Astrocyte of the spinal cord (primary cell): ENCODE results near the gene TGM4.

Experiments
- DNase-seq: peaks from one replicate; pipeline ENCODE4 v3.0.0; 2011; ENCODE audit warnings: low read depth, low spot score
- H3K4me3 ChIP-seq: 2 replicates; pipeline ENCODE4 v1.5.1; 2011; ENCODE audit warnings: low read depth, mild to moderate bottlenecking, low read length, moderate library complexity
- in situ Hi-C: cut with HindIII; loops from 2 replicates; pipeline ENCODE4 v1.10.0; 2017; ENCODE audit warnings: low sequenced_read_pairs
- TF ChIP-seq, protein P1 (sequence below): IDR thresholded peaks from 2 replicates; pipeline ENCODE4 v1.5.1; 2012; ENCODE audit warnings: low read depth, mild to moderate bottlenecking, low read length, inconsistent platforms

Gene TGM4

DNA sequence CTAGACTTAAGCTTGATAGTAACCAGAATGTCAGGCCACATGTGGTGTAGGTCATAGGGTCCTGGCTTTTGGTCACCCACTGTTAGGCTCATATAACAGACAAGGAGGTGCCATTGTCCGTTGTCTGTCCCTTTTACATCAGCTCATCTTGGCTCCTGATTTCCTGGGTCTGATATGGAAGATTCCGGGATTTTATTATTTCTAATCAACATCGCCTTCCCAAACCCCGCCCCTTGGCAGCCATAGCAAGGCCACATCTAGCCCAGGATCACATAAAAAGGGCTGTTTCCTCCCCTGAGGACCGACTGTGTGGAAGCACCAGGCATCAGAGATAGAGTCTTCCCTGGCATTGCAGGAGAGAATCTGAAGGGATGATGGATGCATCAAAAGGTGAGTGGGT, at the start of gene TGM4:
TSS of gene TGM4 (plus strand) at position 301 of the 400 bp plus-strand sequence. CDS start at position 372, 71 bp downstream.
- TF ChIP-seq, protein P1, sequence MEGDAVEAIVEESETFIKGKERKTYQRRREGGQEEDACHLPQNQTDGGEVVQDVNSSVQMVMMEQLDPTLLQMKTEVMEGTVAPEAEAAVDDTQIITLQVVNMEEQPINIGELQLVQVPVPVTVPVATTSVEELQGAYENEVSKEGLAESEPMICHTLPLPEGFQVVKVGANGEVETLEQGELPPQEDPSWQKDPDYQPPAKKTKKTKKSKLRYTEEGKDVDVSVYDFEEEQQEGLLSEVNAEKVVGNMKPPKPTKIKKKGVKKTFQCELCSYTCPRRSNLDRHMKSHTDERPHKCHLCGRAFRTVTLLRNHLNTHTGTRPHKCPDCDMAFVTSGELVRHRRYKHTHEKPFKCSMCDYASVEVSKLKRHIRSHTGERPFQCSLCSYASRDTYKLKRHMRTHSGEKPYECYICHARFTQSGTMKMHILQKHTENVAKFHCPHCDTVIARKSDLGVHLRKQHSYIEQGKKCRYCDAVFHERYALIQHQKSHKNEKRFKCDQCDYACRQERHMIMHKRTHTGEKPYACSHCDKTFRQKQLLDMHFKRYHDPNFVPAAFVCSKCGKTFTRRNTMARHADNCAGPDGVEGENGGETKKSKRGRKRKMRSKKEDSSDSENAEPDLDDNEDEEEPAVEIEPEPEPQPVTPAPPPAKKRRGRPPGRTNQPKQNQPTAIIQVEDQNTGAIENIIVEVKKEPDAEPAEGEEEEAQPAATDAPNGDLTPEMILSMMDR, result no peak
- in situ Hi-C loops, result no loop called here
- H3K4me3 ChIP-seq, result no peak within 1 kb of the TSS
- no peak for DNase-seq

GRCh38 chr3:44825264-44825925, 49.0 kb upstream of the TGM4 start:
- in situ Hi-C loops, result no loop called here
- peak; percentile 21 for DNase-seq
- TF ChIP-seq, protein P1, result no peak
- no peak overlapping the region for H3K4me3 ChIP-seq

GRCh38 chr3:44827196-44827595, 47.2 kb upstream of the TGM4 start:
- DNase-seq, result no peak
- in situ Hi-C loops, result no loop called here
- no peak overlapping the region for H3K4me3 ChIP-seq
- TF ChIP-seq, protein P1, result no peak

DNA sequence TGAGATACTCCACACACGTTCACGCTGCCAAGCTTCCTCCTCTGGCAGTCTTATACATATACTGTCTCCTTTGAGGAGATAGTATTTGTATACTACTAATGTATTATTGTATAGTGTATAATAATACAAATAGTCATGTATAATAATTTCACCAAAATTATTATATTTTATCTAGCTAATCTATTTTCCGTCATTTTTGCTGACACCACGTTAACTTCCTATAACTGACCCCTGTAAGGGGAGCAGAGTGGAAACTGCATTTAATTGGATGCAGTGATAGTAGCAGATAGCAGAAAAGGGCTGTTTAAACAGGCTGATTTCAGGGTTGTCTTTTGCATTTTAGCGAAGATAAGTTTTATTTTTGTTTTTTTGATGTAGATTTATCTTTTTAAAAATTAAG, 43.2 kb upstream of the TGM4 start:
- in situ Hi-C loops, result no loop called here
- H3K4me3 ChIP-seq, result no peak overlapping the region
- TF ChIP-seq, protein P1, result no peak
- DNase-seq, result no peak

DNA sequence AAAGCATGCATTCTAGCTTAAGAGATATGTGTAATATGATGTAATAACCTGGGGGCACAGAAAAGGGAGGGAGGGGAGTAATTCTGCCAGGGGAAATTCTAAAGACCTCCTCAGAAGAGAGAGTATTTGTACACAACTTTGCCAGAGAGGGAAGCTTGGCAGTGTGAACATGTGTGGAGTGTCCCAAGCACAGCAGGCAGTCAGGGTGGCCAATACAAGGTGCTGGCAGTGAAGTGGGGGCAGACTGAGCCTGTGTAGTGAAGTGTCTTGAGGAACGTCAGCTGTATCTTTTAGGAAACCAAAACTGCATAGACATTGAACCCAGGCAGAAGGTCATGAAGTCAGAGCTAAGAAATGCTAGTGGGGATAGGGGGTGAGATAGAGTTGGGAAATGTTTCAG, 42.4 kb upstream of the TGM4 start:
- in situ Hi-C loops, result no loop called here
- no peak overlapping the region for H3K4me3 ChIP-seq
- TF ChIP-seq, protein P1, result no peak
- no peak for DNase-seq

DNA sequence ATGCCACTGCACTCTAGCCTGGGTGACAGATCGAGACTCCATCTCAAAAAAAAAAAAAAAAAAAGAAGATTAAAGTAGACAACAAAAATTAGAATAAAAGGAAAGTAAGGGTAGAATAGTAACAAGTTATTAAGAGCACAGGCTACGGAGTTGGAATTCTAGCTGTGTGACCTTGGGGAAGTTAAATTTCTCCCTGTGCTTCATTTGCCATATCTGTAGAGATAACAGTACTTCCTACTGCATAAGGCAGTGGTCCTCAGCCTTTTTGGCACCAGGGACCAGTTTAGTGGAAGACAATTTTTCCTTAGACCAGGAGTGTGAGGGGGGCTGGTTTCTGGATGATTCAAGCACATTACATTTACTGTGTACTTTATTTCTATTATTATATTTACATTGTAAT, 41.4 kb upstream of the TGM4 start:
- no peak for DNase-seq
- in situ Hi-C loops, result no loop called here
- H3K4me3 ChIP-seq, result no peak overlapping the region
- TF ChIP-seq, protein P1, result no peak
